AG09309 (cell line): ENCODE measurements around the gene RIPOR3.
"Not testable (repeated sequence)": the region's sequence is repeated elsewhere in the genome, so short reads cannot be mapped to it uniquely, and the experiment has no call there.

Experiments
- DNase-seq: peaks from one replicate; pipeline ENCODE4 v3.0.0-alpha.2; 2010; ENCODE audit warnings: low read depth
- H3K4me3 ChIP-seq: 2 replicates; pipeline ENCODE4 v1.5.1; 2011; ENCODE audit warnings: mild to moderate bottlenecking, low read depth, low read length, moderate library complexity; ENCODE audit not compliant: control insufficient read depth
- CTCF ChIP-seq: IDR thresholded peaks from 2 replicates; pipeline ENCODE4 v1.5.1; 2011; ENCODE audit warnings: mild to moderate bottlenecking, low read depth, low read length, inconsistent platforms; ENCODE audit not compliant: insufficient read depth, control insufficient read depth; ENCODE audit errors: missing control alignments

RIPOR3 gene

GRCh38 chr20:50642288-50642803, 49.0 kb downstream of the RIPOR3 start:
- TF ChIP-seq CTCF = no peak
- H3K4me3 ChIP-seq = no peak overlapping the region
- DNase-seq = no peak

DNA sequence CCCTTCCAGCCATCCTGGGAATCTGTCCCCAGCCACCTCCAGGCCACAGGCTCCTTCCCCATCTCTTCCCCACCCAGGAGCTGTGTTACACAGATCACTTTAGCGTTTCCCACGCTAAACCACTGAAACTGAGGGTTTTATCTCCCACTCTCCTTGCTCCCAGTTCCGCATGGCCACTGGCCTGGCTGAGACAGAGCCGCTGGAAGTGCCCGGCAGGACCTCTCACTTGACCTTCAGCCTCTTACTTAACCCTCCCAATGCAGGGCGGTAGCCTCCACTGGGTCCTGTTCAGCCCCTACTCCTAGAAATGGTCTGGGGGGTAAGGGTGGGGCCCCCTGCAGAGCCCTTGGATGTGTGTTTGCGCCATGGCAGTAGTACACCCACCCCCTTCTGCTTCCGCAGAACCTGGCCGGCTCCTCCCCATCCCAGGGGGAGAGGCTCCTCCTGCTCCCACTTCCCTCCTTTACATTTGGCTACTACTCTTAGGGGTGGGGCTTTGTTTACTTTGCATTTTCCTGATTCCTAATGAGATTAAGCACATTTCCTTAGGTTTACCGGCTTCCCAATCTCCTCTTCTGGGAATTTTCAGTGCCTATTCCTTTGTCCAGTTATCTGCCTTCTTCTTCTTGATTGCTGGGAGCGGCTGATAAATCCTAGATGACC, 49.6 kb downstream of the RIPOR3 start:
- H3K4me3 ChIP-seq, DNase-seq: not testable (repeated sequence)

GRCh38 chr20:50639971-50640711, 51.2 kb downstream of the RIPOR3 start:
- not testable (repeated sequence) for DNase-seq

DNA sequence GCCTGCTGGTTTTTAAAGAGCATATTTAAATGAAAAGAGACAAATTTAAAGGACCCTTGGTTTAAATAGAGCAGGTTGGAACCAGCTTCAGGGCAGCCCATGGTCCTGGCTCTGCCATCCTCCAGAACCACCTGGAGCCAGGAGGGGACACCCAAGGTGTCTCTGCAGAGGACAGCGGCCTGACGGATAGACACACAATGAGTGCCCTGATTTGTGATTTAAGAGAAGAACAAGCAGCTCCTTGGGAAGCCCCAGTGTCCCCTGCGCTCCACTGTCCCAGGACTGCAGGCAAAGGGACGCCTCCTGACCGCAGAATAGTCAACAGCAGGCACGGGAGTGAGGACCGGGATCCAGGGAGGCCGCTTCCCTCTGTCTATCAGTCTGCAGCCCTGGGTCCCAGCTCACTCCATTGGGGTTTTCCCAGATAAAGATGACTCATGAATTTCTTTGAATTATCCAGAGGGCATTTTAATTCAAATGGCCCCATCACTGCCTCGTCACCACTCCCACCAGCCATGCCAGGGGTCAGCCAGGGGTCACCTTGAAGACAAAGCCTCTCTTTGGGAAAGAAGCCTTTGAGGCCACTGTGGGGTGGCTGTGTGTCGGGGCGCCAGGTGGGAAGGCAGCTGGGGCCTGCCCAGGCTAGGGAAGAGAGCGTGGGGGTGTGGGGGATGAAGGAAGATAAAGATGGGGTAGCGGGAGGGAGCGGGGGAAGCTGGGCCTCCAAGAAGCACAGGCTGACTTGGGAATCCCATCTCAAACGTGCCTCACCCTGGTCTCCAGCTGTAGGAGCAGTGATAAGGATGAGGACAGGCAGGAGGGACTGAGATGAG, 53.1 kb downstream of the RIPOR3 start:
- not testable (repeated sequence) for H3K4me3 ChIP-seq
- DNase-seq = peak; percentile 20

More at GRCh38 chr20:50639971-50640711, 51.2 kb downstream of the RIPOR3 start:
- H3K4me3 ChIP-seq = not testable (repeated sequence)

DNA sequence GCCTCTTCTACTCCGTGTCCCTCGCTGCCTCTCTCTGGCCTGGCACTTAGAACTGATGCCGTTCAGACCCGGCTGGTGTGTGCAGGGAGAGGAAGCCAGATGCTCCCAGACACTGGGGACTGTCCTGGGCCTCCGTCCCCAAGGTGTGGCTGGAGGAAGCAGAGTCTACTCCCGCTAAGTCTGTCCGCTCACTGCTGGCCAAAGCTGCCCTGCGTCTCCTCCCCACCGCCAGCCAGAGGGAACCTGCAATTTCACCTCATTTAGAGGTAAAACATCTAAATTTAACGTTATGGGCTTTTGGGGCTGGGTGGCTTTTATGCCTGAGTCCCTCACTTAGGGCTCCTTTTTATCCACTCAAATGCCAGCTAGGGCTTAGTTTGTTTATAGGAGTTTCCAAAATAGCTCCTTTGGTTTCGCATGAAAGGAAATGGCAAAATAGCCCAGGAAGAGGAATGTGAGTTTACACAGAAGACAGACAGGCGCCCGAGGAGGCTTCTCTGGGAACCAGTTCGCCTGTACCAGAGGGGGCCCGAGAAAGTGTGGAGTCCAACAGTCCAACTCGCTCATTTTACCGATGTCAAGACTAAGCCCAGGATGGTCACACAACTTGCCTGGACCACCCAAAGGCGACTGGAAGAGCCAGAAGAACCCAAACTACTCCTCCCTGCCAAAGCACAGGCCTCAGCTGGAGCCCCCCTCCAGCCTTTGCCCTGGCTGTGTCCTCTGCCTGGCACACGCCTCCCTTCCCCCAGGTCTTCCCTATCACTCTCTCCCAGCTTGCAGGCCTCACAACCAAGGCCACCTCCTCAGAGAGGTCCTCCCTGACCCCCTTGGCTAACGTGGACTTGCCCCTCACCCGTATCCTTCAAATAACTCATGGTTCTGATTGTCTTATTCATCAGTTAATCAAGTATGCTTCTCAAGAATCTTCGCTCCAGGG, 54.5 kb downstream of the RIPOR3 start:
- no peak for TF ChIP-seq CTCF
- no peak overlapping the region for H3K4me3 ChIP-seq
- DNase-seq = no peak

DNA sequence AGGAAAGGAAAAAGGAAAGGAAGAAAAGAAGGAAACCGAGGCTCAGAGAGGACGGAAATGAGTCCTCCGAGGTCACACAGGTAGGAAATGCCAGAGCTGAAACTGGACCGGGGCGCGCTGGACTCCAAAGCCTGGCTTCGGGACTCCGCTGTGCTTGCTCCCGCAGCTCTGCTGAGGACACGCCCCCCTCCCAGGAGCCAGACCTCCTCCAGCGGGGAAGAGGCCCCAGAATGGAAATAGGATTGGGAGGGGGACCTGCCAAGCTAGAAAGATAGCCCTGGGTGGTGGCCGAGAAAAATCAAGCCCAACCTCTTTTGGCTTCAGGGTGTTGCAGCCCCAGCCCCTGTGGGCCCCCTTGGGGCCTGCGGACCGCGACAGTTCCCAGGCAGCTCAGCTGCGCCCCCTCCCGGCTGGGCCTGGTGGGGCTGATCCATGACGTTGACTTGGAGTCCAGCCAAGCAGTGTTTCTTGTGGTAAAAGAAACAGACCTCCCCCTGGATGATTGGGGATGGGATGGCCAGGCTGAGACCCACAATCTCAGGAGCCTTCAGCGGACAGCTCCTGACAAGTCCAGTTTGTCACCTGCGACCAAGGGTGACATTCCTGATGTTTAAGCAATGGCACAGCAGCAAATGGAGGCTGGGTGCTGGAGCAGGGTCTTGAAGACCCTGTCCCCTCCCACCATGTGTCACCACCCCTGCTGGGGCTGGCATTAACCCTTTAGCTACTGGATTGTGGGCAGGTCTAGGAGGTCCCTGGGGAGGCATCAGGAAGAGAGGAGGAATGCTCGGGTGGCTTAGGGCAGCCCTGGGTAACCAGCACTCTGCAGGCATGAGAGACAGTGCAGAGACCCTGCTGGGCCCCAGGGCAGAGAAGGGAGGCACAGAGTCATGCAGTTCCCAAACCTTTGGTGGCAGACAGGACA, 55.4 kb downstream of the RIPOR3 start:
- no peak for DNase-seq
- no peak overlapping the region for H3K4me3 ChIP-seq
- TF ChIP-seq CTCF = peak; percentile 88

DNA sequence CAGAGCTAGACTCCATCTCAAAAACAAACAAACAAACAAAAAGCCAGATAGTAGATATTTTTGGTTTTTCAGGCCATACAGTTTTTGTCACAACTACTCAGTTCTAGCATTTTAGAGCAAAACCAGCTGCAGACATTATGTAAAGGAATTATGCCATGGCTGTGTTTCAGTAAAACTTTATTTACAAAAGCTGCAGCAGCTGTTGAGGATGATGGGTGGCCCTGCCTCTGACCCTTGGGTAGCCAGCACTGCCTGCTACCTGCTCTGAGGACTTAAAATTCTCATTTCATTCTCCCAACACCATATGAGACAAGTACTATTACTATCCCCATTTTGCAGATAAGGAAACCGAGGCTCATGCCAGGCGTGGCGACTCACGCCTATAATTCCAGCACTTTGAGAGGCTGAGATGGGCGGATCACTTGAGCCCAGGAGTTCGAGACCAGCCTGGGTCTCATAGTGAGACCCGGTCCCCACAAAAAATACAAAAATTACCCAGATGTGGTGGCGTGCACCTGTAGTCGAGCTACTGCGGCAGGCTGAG, 56.3 kb downstream of the RIPOR3 start:
- DNase-seq = no peak
- TF ChIP-seq CTCF = no peak
- H3K4me3 ChIP-seq = no peak overlapping the region
